ENCODE results near the gene PLXNA4. TPM values are rescaled to one million over a fixed set of nuclear protein-coding genes. Genes with fewer than 3 reads are reported as not detected.

The PLXNA4 gene
- total and polyA plus RNA-seq, 9 of the 15 experiments (the other 6 are each of a cell fraction or from before 2014, with no cell fraction given): under 0.01 to 0.09 TPM; not detected in 7

GRCh38 chr7:132569884-132570614, 6.2 kb downstream of the PLXNA4 start:
- Histone ChIP-seq H3K27ac (ENCODE audit: extremely low read depth, low read depth, low read length) (no peak overlapping the region), H4K20me1 (replicated peaks; ENCODE audit: control insufficient read depth, insufficient read depth, low read length) (0 out of 2 replicates have a peak, but pooled peaks cover 12% of the 10 kb centered on the region), H2AFZ (ENCODE audit: low read depth, low read length) (no peak overlapping the region), H3K79me2 (ENCODE audit: control insufficient read depth, insufficient read depth, low read length) (no peaks in the 10 kb centered on the region), H3K9ac (ENCODE audit: insufficient read depth in 1 of 2, low read depth in 2 of 2, low read length in 2 of 2) (no peak overlapping the region), H3K4me3 (no peak overlapping the region), H3K4me2 (ENCODE audit: insufficient read depth, low read length) (no peak overlapping the region), H3K9me3 (replicated peaks; ENCODE audit: control insufficient read depth, insufficient read depth, low read depth, low read length) (no peaks in the 10 kb centered on the region), H3K4me1 (replicated peaks in 1 of 2; ENCODE audit: control insufficient read depth in 2 of 2, insufficient read depth in 2 of 2, low read length in 2 of 2) (no peaks in the 10 kb centered on the region), H3K27me3 (ENCODE audit: control insufficient read depth in 2 of 2, insufficient read depth in 2 of 2, low read length in 2 of 2) (peaks cover 24 to 43% of the 10 kb centered on the region in 2 experiments), H3K9me1 (ENCODE audit: control insufficient read depth, insufficient read depth, low read length) (no peaks in the 10 kb centered on the region), H3K36me3 (ENCODE audit: control insufficient read depth, insufficient read depth, low read length) (no peaks in the 10 kb centered on the region)
- ChIA-PET POLR2A (no interaction called here), CTCF (ENCODE audit: low intra/inter-chr PET ratio) (no interaction called here)
- no peak for DNase-seq (ENCODE audit: extremely low read depth in 1 of 4, low spot score in 3 of 4)
- BruUV-seq (replicated peaks): no TSS peak
- in situ Hi-C loops (cut with MboI) (loop anchor here (5.0 to 10.0 kb wide), 2 partner anchors 248 to 875 kb away; no protein-coding TSS in a partner anchor), intact Hi-C loops (cut with micrococcal nuclease) (no loop called here)
- ATAC-seq: no peak
- FAIRE-seq: peak; percentile 32
- TF ChIP-seq ZNF512 (tag; IDR thresholded peaks at IDR 0.05): no peak
- TF ChIP-seq NFXL1 (CRISPR knock-in tag; IDR thresholded peaks at IDR 0.05): no peak
- no peak for TF ChIP-seq EZH2 (IDR thresholded peaks at IDR 0.05; ENCODE audit: borderline replicate concordance, low read depth, low read length)
- no peak for TF ChIP-seq CREB3L1 (IDR thresholded peaks at IDR 0.05; ENCODE audit: borderline replicate concordance, low read depth)
- TF ChIP-seq CBX8 (IDR thresholded peaks at IDR 0.05; ENCODE audit: borderline replicate concordance, extremely low read depth, low read depth, low read length, poor library complexity, severe bottlenecking): no peak
- TF ChIP-seq ZNF134 (CRISPR knock-in tag; conservative IDR thresholded peaks at IDR 0.05): no peak
- TF ChIP-seq GATAD2B (IDR thresholded peaks at IDR 0.05; ENCODE audit: borderline replicate concordance): no peak
- TF ChIP-seq RBM25 (IDR thresholded peaks at IDR 0.05; ENCODE audit: low read depth, low read length, severe bottlenecking): peak; percentile 68
- no peak for TF ChIP-seq SRSF3 (IDR thresholded peaks at IDR 0.05; ENCODE audit: insufficient read depth, low read length)
- no peak for TF ChIP-seq GTF2F1 (IDR thresholded peaks at IDR 0.05; ENCODE audit: low read depth, low read length)
- no peak for TF ChIP-seq HMGN3 (IDR thresholded peaks at IDR 0.05; ENCODE audit: borderline replicate concordance, extremely low read depth, insufficient read length, low read depth, low read length)
- TF ChIP-seq SAFB2 (IDR thresholded peaks at IDR 0.05; ENCODE audit: borderline replicate concordance, low read depth, low read length, severe bottlenecking): no peak
- TF ChIP-seq ZNF143 (CRISPR knock-in tag; IDR thresholded peaks at IDR 0.05): no peak
- TF ChIP-seq TCF15 (CRISPR knock-in tag; IDR thresholded peaks at IDR 0.05): no peak
- no peak for TF ChIP-seq ZNF778 (CRISPR knock-in tag; IDR thresholded peaks at IDR 0.05)
- TF ChIP-seq CEBPB (tag; IDR thresholded peaks at IDR 0.05): peak; percentile 69
- TF ChIP-seq GTF2A2 (tag; IDR thresholded peaks at IDR 0.05): no peak
- TF ChIP-seq ZNF239 (CRISPR knock-in tag; IDR thresholded peaks at IDR 0.05): peak; percentile 97
- no peak for TF ChIP-seq SNIP1 (IDR thresholded peaks at IDR 0.05; ENCODE audit: low read depth)
- 3% methylated on average over 9 of the region's 9 CpGs for WGBS (ENCODE audit: insufficient coverage, low coverage, missing lambda C conversion rate)
